ENCODE data around the gene AGFG2.

DNA sequence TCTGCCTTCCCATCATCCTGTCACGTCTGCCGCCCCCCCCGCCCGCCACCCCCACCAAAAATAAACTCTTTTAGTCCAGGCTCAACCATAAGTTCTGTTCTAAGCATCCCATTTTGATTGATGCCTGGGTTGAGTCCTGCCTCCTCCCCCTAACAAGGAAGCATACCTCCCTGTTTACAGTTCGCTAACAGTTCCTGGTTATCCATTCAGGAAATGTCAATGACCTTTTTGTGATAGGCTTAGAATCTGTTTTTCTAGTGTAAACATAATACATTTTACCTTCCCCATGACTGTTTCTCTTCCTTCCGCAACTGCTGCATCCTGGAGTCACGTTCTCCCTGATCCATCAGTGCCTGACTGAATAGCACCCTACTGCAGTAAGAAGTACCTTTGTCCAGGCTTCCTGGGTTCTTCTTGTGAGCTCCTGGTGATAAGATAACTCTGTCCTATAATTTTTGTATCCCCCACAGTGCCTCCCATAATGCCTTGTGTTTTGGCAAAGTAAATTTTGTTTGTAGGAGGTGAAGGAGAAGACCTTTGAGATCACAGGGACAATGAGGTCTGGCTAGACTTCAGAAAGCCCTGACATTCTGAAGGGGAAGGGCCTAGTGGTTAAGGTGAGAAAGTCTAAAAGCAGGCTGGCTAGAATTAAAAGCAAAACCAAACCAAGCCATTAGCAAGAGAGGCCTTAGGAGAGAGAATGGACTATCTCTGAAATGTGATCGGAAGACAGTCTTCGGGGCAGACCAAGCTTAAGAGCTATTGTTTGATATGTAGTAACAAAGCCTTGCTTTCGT is 7.3 kb downstream of the AGFG2 start:
- TF ChIP-seq POU6F1 (CRISPR knock-in tag; IDR thresholded peaks at IDR 0.05; ENCODE audit: borderline replicate concordance, low read depth), result no peak
- no peak for TF ChIP-seq ARNTL (CRISPR knock-in tag; IDR thresholded peaks at IDR 0.05; ENCODE audit: borderline replicate concordance, low read depth)
- TF ChIP-seq RARB (CRISPR knock-in tag; IDR thresholded peaks at IDR 0.05), result no peak
- TF ChIP-seq TCF4 (CRISPR knock-in tag; IDR thresholded peaks at IDR 0.05; ENCODE audit: borderline replicate concordance), result no peak
- TF ChIP-seq, protein P1, sequence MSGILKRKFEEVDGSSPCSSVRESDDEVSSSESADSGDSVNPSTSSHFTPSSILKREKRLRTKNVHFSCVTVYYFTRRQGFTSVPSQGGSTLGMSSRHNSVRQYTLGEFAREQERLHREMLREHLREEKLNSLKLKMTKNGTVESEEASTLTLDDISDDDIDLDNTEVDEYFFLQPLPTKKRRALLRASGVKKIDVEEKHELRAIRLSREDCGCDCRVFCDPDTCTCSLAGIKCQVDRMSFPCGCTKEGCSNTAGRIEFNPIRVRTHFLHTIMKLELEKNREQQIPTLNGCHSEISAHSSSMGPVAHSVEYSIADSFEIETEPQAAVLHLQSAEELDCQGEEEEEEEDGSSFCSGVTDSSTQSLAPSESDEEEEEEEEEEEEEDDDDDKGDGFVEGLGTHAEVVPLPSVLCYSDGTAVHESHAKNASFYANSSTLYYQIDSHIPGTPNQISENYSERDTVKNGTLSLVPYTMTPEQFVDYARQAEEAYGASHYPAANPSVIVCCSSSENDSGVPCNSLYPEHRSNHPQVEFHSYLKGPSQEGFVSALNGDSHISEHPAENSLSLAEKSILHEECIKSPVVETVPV (CRISPR knock-in tag; IDR thresholded peaks at IDR 0.05), result no peak
- TF ChIP-seq ZFP30 (CRISPR knock-in tag; IDR thresholded peaks at IDR 0.05), result no peak

Measured in SK-N-SH treated with all-trans-retinoic acid at 6 μM for 48 hours (cell line).